HEK293 (cell line): ENCODE data around the gene EFCAB12.

ENCODE experiments used
- GLI2 ChIP-seq: fragments of 450-650 bp; formaldehyde crosslinking; IDR thresholded peaks from 2 replicates; pipeline ENCODE4; 2017; ENCODE audit warnings: missing biosample characterization, missing genetic modification characterization, low read depth, borderline replicate concordance
- SP2 ChIP-seq: fragments of 450-650 bp; formaldehyde crosslinking; IDR thresholded peaks from 2 replicates; pipeline ENCODE4 v1.5.1; 2016; ENCODE audit warnings: missing biosample characterization, missing genetic modification characterization
- WT1 ChIP-seq: fragments of 450-650 bp; formaldehyde crosslinking; IDR thresholded peaks from 2 replicates; pipeline ENCODE4 v1.5.1; 2016; ENCODE audit warnings: missing biosample characterization, missing genetic modification characterization
- ZBTB48 ChIP-seq: fragments of 450-650 bp; formaldehyde crosslinking; IDR thresholded peaks from 2 replicates; pipeline ENCODE4 v1.5.1; 2016; ENCODE audit warnings: missing biosample characterization, missing genetic modification characterization
- ZBTB8A ChIP-seq: fragments of 450-650 bp; formaldehyde crosslinking; IDR thresholded peaks from 2 replicates; pipeline ENCODE4 v1.5.1; 2016; ENCODE audit warnings: missing biosample characterization, missing genetic modification characterization
- ZFP37 ChIP-seq: fragments of 450-650 bp; formaldehyde crosslinking; IDR thresholded peaks from 2 replicates; pipeline ENCODE4 v1.5.1; 2016; ENCODE audit warnings: missing biosample characterization, missing genetic modification characterization
- ZFP69B ChIP-seq: fragments of 450-650 bp; formaldehyde crosslinking; IDR thresholded peaks from 2 replicates; pipeline ENCODE4 v1.5.1; 2016; ENCODE audit warnings: missing biosample characterization, missing genetic modification characterization
- ZNF10 ChIP-seq: fragments of 450-650 bp; formaldehyde crosslinking; IDR thresholded peaks from 2 replicates; pipeline ENCODE4 v1.5.1; 2017; ENCODE audit warnings: missing biosample characterization, missing genetic modification characterization
- ZNF157 ChIP-seq: fragments of 450-650 bp; formaldehyde crosslinking; IDR thresholded peaks from 2 replicates; pipeline ENCODE4 v1.5.1; 2016; ENCODE audit warnings: missing biosample characterization, missing genetic modification characterization
- ZNF2 ChIP-seq: fragments of 450-650 bp; formaldehyde crosslinking; IDR thresholded peaks from 2 replicates; pipeline ENCODE4 v1.5.1; 2016; ENCODE audit warnings: missing biosample characterization, missing genetic modification characterization
- ZNF221 ChIP-seq: fragments of 450-650 bp; formaldehyde crosslinking; IDR thresholded peaks from 2 replicates; pipeline ENCODE4 v1.5.1; 2017; ENCODE audit warnings: missing biosample characterization, missing genetic modification characterization, borderline replicate concordance
- ZNF341 ChIP-seq: fragments of 450-650 bp; formaldehyde crosslinking; IDR thresholded peaks from 2 replicates; pipeline ENCODE4; 2016; ENCODE audit warnings: low read depth, missing biosample characterization, missing genetic modification characterization
- ZNF473 ChIP-seq: fragments of 450-650 bp; formaldehyde crosslinking; IDR thresholded peaks from 2 replicates; pipeline ENCODE4 v1.5.1; 2017; ENCODE audit warnings: missing biosample characterization, missing genetic modification characterization
- ZNF530 ChIP-seq: fragments of 450-650 bp; formaldehyde crosslinking; IDR thresholded peaks from 2 replicates; pipeline ENCODE4 v1.5.1; 2016; ENCODE audit warnings: low read depth, missing biosample characterization, missing genetic modification characterization
- ZNF561 ChIP-seq: fragments of 450-650 bp; IDR thresholded peaks from 2 replicates; pipeline ENCODE4 v1.5.1; 2018; ENCODE audit warnings: missing biosample characterization, missing genetic modification characterization, borderline replicate concordance
- ZNF747 ChIP-seq: fragments of 450-650 bp; formaldehyde crosslinking; IDR thresholded peaks from 2 replicates; pipeline ENCODE4 v1.5.1; 2016; ENCODE audit warnings: missing biosample characterization, missing genetic modification characterization
- ZNF837 ChIP-seq: fragments of 450-650 bp; formaldehyde crosslinking; IDR thresholded peaks from 2 replicates; pipeline ENCODE4 v1.5.1; 2016; ENCODE audit warnings: missing biosample characterization, missing genetic modification characterization
- TF ChIP-seq, protein P1 (sequence below): fragments of 450-650 bp; formaldehyde crosslinking; IDR thresholded peaks from 2 replicates; pipeline ENCODE4 v1.5.1; 2016; ENCODE audit warnings: missing biosample characterization, missing genetic modification characterization
- TF ChIP-seq, protein P2 (sequence below): fragments of 450-650 bp; formaldehyde crosslinking; conservative IDR thresholded peaks from 2 replicates; pipeline ENCODE4 v1.5.1; 2016; ENCODE audit warnings: low read depth, missing biosample characterization, missing genetic modification characterization
- TF ChIP-seq, protein P3 (sequence below): fragments of 450-650 bp; formaldehyde crosslinking; IDR thresholded peaks from 2 replicates; pipeline ENCODE4 v1.5.1; 2016; ENCODE audit warnings: missing biosample characterization, missing genetic modification characterization
- TF ChIP-seq, protein P4 (sequence below): fragments of 450-650 bp; formaldehyde crosslinking; IDR thresholded peaks from 2 replicates; pipeline ENCODE4 v1.5.1; 2017; ENCODE audit warnings: missing biosample characterization, missing genetic modification characterization
- TF ChIP-seq, protein P5 (sequence below): fragments of 450-650 bp; formaldehyde crosslinking; IDR thresholded peaks from 2 replicates; pipeline ENCODE4 v1.5.1; 2017; ENCODE audit warnings: missing biosample characterization, missing genetic modification characterization
- TF ChIP-seq, protein P6 (sequence below): fragments of 450-650 bp; formaldehyde crosslinking; IDR thresholded peaks from 2 replicates; pipeline ENCODE4 v1.5.1; 2017; ENCODE audit warnings: missing biosample characterization, missing genetic modification characterization

EFCAB12 gene

DNA sequence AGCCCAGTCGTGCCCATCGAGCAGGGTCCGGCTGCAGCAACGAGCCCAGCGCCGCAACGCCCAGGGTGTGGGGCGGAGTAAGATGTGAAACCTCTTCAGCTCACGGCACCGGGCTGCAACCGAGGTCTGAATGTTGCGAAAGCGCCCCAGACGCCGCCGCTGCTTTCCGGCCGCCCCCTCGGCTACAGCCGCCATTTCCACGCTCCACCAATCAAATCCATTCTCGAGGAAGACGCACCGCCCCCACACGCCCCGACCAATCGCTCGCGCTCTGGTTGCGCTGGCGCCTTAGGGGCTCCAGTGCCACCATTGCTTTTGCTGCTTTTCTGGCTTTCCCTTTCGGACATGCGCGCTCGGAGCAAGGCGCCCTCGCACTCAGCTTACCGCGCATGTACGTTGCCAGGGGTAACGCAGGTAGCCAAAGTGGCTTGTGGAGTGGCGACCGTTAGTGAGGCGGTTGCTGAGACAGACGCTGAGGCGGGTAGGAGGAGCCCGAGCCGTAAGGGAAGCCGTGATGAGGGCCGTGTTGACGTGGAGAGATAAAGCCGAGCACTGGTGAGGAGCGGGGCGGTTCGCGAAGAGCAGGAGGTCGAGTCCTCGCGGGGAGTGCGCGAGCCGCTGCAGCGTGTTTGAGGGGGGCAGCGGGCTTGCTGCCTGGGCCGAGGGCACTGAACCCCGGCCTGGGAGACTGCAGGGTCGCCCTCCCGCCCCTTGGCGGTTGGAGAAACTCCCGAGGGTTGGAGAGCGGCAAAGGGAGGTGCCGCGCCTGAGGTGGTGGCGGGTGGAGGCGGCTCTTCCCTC lies 11.6 kb upstream of the EFCAB12 start, which contains the start of the genes IFT122 and MBD4 (continued):
- TF ChIP-seq SP2 (tag by site-specific recombination) (peak; percentile 95), ZNF157 (tag by site-specific recombination) (no peak), GLI2 (tag by site-specific recombination) (no peak), ZNF837 (no peak), ZNF341 (tag by site-specific recombination) (peak; percentile 99), ZNF530 (tag by site-specific recombination) (no peak), ZNF561 (tag by site-specific recombination) (peak; percentile 49; the same call in 1 of the 2 replicates), ZNF747 (tag by site-specific recombination) (no peak), ZNF2 (tag by site-specific recombination) (peak; percentile 86), ZNF10 (tag by site-specific recombination) (no peak; the same call in 1 of the 2 replicates), WT1 (peak; percentile 82), ZNF221 (tag by site-specific recombination) (no peak), ZNF473 (tag by site-specific recombination) (no peak), ZBTB48 (tag by site-specific recombination) (peak; percentile 69; the same call in 1 of the 2 replicates), ZBTB8A (tag by site-specific recombination) (0 out of 2 replicates have a peak, but pooled peaks have one; percentile 9), ZFP37 (tag by site-specific recombination) (no peak; the same call in 1 of the 2 replicates), ZFP69B (tag by site-specific recombination) (peak; percentile 55; the same call in 1 of the 2 replicates)
- TF ChIP-seq, protein P1, sequence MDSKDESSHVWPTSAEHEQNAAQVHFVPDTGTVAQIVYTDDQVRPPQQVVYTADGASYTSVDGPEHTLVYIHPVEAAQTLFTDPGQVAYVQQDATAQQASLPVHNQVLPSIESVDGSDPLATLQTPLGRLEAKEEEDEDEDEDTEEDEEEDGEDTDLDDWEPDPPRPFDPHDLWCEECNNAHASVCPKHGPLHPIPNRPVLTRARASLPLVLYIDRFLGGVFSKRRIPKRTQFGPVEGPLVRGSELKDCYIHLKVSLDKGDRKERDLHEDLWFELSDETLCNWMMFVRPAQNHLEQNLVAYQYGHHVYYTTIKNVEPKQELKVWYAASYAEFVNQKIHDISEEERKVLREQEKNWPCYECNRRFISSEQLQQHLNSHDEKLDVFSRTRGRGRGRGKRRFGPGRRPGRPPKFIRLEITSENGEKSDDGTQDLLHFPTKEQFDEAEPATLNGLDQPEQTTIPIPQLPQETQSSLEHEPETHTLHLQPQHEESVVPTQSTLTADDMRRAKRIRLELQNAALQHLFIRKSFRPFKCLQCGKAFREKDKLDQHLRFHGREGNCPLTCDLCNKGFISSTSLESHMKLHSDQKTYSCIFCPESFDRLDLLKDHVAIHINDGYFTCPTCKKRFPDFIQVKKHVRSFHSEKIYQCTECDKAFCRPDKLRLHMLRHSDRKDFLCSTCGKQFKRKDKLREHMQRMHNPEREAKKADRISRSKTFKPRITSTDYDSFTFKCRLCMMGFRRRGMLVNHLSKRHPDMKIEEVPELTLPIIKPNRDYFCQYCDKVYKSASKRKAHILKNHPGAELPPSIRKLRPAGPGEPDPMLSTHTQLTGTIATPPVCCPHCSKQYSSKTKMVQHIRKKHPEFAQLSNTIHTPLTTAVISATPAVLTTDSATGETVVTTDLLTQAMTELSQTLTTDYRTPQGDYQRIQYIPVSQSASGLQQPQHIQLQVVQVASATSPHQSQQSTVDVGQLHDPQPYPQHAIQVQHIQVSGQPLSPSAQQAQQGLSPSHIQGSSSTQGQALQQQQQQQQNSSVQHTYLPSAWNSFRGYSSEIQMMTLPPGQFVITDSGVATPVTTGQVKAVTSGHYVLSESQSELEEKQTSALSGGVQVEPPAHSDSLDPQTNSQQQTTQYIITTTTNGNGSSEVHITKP (tag by site-specific recombination): peak; percentile 65
- TF ChIP-seq, protein P2, sequence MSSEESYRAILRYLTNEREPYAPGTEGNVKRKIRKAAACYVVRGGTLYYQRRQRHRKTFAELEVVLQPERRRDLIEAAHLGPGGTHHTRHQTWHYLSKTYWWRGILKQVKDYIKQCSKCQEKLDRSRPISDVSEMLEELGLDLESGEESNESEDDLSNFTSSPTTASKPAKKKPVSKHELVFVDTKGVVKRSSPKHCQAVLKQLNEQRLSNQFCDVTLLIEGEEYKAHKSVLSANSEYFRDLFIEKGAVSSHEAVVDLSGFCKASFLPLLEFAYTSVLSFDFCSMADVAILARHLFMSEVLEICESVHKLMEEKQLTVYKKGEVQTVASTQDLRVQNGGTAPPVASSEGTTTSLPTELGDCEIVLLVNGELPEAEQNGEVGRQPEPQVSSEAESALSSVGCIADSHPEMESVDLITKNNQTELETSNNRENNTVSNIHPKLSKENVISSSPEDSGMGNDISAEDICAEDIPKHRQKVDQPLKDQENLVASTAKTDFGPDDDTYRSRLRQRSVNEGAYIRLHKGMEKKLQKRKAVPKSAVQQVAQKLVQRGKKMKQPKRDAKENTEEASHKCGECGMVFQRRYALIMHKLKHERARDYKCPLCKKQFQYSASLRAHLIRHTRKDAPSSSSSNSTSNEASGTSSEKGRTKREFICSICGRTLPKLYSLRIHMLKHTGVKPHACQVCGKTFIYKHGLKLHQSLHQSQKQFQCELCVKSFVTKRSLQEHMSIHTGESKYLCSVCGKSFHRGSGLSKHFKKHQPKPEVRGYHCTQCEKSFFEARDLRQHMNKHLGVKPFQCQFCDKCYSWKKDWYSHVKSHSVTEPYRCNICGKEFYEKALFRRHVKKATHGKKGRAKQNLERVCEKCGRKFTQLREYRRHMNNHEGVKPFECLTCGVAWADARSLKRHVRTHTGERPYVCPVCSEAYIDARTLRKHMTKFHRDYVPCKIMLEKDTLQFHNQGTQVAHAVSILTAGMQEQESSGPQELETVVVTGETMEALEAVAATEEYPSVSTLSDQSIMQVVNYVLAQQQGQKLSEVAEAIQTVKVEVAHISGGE (tag by site-specific recombination): peak; percentile 2; the same call in 1 of the 2 replicates
- TF ChIP-seq, protein P3, sequence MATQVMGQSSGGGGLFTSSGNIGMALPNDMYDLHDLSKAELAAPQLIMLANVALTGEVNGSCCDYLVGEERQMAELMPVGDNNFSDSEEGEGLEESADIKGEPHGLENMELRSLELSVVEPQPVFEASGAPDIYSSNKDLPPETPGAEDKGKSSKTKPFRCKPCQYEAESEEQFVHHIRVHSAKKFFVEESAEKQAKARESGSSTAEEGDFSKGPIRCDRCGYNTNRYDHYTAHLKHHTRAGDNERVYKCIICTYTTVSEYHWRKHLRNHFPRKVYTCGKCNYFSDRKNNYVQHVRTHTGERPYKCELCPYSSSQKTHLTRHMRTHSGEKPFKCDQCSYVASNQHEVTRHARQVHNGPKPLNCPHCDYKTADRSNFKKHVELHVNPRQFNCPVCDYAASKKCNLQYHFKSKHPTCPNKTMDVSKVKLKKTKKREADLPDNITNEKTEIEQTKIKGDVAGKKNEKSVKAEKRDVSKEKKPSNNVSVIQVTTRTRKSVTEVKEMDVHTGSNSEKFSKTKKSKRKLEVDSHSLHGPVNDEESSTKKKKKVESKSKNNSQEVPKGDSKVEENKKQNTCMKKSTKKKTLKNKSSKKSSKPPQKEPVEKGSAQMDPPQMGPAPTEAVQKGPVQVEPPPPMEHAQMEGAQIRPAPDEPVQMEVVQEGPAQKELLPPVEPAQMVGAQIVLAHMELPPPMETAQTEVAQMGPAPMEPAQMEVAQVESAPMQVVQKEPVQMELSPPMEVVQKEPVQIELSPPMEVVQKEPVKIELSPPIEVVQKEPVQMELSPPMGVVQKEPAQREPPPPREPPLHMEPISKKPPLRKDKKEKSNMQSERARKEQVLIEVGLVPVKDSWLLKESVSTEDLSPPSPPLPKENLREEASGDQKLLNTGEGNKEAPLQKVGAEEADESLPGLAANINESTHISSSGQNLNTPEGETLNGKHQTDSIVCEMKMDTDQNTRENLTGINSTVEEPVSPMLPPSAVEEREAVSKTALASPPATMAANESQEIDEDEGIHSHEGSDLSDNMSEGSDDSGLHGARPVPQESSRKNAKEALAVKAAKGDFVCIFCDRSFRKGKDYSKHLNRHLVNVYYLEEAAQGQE (tag by site-specific recombination): peak; percentile 87
- TF ChIP-seq, protein P4, sequence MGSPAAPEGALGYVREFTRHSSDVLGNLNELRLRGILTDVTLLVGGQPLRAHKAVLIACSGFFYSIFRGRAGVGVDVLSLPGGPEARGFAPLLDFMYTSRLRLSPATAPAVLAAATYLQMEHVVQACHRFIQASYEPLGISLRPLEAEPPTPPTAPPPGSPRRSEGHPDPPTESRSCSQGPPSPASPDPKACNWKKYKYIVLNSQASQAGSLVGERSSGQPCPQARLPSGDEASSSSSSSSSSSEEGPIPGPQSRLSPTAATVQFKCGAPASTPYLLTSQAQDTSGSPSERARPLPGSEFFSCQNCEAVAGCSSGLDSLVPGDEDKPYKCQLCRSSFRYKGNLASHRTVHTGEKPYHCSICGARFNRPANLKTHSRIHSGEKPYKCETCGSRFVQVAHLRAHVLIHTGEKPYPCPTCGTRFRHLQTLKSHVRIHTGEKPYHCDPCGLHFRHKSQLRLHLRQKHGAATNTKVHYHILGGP (tag by site-specific recombination): no peak
- TF ChIP-seq, protein P5, sequence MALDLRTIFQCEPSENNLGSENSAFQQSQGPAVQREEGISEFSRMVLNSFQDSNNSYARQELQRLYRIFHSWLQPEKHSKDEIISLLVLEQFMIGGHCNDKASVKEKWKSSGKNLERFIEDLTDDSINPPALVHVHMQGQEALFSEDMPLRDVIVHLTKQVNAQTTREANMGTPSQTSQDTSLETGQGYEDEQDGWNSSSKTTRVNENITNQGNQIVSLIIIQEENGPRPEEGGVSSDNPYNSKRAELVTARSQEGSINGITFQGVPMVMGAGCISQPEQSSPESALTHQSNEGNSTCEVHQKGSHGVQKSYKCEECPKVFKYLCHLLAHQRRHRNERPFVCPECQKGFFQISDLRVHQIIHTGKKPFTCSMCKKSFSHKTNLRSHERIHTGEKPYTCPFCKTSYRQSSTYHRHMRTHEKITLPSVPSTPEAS (tag by site-specific recombination): no peak
- TF ChIP-seq, protein P6, sequence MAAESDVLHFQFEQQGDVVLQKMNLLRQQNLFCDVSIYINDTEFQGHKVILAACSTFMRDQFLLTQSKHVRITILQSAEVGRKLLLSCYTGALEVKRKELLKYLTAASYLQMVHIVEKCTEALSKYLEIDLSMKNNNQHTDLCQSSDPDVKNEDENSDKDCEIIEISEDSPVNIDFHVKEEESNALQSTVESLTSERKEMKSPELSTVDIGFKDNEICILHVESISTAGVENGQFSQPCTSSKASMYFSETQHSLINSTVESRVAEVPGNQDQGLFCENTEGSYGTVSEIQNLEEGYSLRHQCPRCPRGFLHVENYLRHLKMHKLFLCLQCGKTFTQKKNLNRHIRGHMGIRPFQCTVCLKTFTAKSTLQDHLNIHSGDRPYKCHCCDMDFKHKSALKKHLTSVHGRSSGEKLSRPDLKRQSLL (tag by site-specific recombination): no peak
